Activated T-cell treated with anti-CD3 and anti-CD28 coated beads, Interleukin-2, amount 50 U/mL, for 72 hours (primary cell): ENCODE measurements around the gene KRT2. TPM values are rescaled to one million over a fixed set of nuclear protein-coding genes. Genes with fewer than 3 reads are reported as not detected.

Experiments used
- ATAC-seq, 2 donors: fragments of 150-1000 bp; cut with Tn5 transposase; replicated peaks in 1 of 2; 2 replicates each; pipeline ENCODE4 v1.10.0; 2021; ENCODE audit warnings: moderate library complexity in 2 of 2, mild to moderate bottlenecking in 1 of 2
- DNase-seq, 2 donors: peaks; one replicate each; pipeline ENCODE4 v3.0.0; 2021 to 2022; ENCODE audit warnings: mixed read lengths in 1 of 2
- H3K27ac Mint-ChIP-seq: one replicate; pipeline ENCODE4 v1.8.0; 2022; ENCODE audit warnings: mild to moderate bottlenecking, moderate library complexity, mixed read lengths
- H3K27me3 Mint-ChIP-seq: one replicate; pipeline ENCODE4 v1.8.0; 2022; ENCODE audit warnings: low read depth, mixed read lengths
- H3K36me3 Mint-ChIP-seq, 2 donors: one replicate each; pipeline ENCODE4 v1.8.0; 2022; ENCODE audit warnings: mixed read lengths in 2 of 2, mild to moderate bottlenecking in 1 of 2; ENCODE audit not compliant: insufficient read depth in 2 of 2
- H3K4me1 Mint-ChIP-seq: one replicate; pipeline ENCODE4 v1.8.0; 2022; ENCODE audit warnings: low read depth, mixed read lengths
- H3K4me3 Mint-ChIP-seq, 2 donors: one replicate each; pipeline ENCODE4 v1.8.0; 2022; ENCODE audit warnings: mild to moderate bottlenecking in 2 of 2, mixed read lengths in 2 of 2, moderate library complexity in 2 of 2
- H3K9me3 Mint-ChIP-seq, 2 donors: one replicate each; pipeline ENCODE4 v1.8.0; 2022; ENCODE audit warnings: mixed read lengths in 2 of 2
- total RNA-seq, 2 donors: library from RNA; stranded (reverse); gene quantifications; one replicate each; pipeline ENCODE4 v1.2.3, GENCODE V29; 2022

Gene KRT2
- total RNA-seq, 2 donors from 2014 or later: not detected

- DNase-seq: no peak
- H3K4me1 Mint-ChIP-seq: peaks cover 33% of the 10 kb centered on the region
- H3K27me3 Mint-ChIP-seq: peaks cover 7% of the 10 kb centered on the region
- H3K36me3 Mint-ChIP-seq: no peaks in the 10 kb centered on the region
- H3K4me3 Mint-ChIP-seq: no peak overlapping the region
- no peak for ATAC-seq
- no peaks in the 10 kb centered on the region for H3K9me3 Mint-ChIP-seq
- no peak overlapping the region for H3K27ac Mint-ChIP-seq
Measured at GRCh38 chr12:52600475-52600874, 51.5 kb downstream of the KRT2 start.

- Mint-ChIP-seq H3K4me1 (peaks cover 29% of the 10 kb centered on the region), H3K36me3 (no peaks in the 10 kb centered on the region), H3K27me3 (peaks cover 7% of the 10 kb centered on the region), H3K9me3 (no peaks in the 10 kb centered on the region), H3K27ac (no peak overlapping the region), H3K4me3 (no peak overlapping the region)
- ATAC-seq: no peak
- no peak for DNase-seq
Measured at GRCh38 chr12:52600071-52600470, 51.9 kb downstream of the KRT2 start.

GRCh38 chr12:52598966-52599365, 53.0 kb downstream of the KRT2 start:
- peaks cover 0 to 2% of the 10 kb centered on the region in 2 donors for H3K9me3 Mint-ChIP-seq
- peaks cover 7% of the 10 kb centered on the region for H3K27me3 Mint-ChIP-seq
- H3K36me3 Mint-ChIP-seq: no peaks in the 10 kb centered on the region
- no peak overlapping the region for H3K27ac Mint-ChIP-seq
- DNase-seq: no peak
- H3K4me3 Mint-ChIP-seq: no peak overlapping the region
- ATAC-seq: no peak
- H3K4me1 Mint-ChIP-seq: peaks cover 17% of the 10 kb centered on the region

Other genes with a start within 250 kb of the KRT2 start
- gene KRT82, start 245.9 kb downstream of the KRT2 start, total RNA-seq: not detected
- not detected for gene KRT75, start 217.8 kb downstream of the KRT2 start, total RNA-seq
- gene KRT6B, start 200.1 kb downstream of the KRT2 start, total RNA-seq: not detected
- gene KRT6C, start 178.4 kb downstream of the KRT2 start, total RNA-seq: not detected
- gene KRT6A, start 159.0 kb downstream of the KRT2 start, total RNA-seq: not detected
- not detected for gene KRT5, start 131.8 kb downstream of the KRT2 start, total RNA-seq
- not detected for gene KRT71, start 99.1 kb downstream of the KRT2 start, total RNA-seq
- gene KRT74, start 78.4 kb downstream of the KRT2 start, total RNA-seq: under 1 TPM in 1 of 2 donors, not detected in 1; 0.12 TPM
- 1 to 10 TPM in 1 of 2 donors, under 1 TPM in 1; 0.31 to 2.3 TPM for gene KRT72, start 50.7 kb downstream of the KRT2 start, total RNA-seq
- 1 to 10 TPM in 1 of 2 donors, under 1 TPM in 1; 0.36 to 1.3 TPM for gene KRT73, start 33.7 kb downstream of the KRT2 start, total RNA-seq
- not detected for gene KRT1, start 28.2 kb upstream of the KRT2 start, total RNA-seq
- gene KRT77, start 51.3 kb upstream of the KRT2 start, total RNA-seq: not detected
- gene KRT76, start 125.1 kb upstream of the KRT2 start, total RNA-seq: not detected
- gene KRT3, start 143.9 kb upstream of the KRT2 start, total RNA-seq: not detected
- under 1 TPM in 1 of 2 donors, not detected in 1; 0.10 TPM for gene KRT4, start 161.9 kb upstream of the KRT2 start, total RNA-seq
- gene KRT79, start 182.1 kb upstream of the KRT2 start, total RNA-seq: under 1 TPM; 0.19 to 0.26 TPM
- not detected for gene KRT78, start 196.8 kb upstream of the KRT2 start, total RNA-seq